Endometrial microvascular endothelial cells (primary cell): ENCODE measurements around the gene ARMC5. TPM values are rescaled to one million over a fixed set of nuclear protein-coding genes. Genes with fewer than 3 reads are reported as not detected.

Experiments used
- in situ Hi-C: cut with HindIII; loops from 2 replicates; pipeline ENCODE4 v1.10.0; 2017; ENCODE audit warnings: low sequenced_read_pairs, low pct_unique_long_range_greater_than_20kb; ENCODE audit errors: inconsistent ontology term
- total RNA-seq: library from RNA; depleted of rRNA; stranded (reverse); fragments of >200 nt; gene quantifications from one replicate; pipeline ENCODE4 v1.2.3, GENCODE V29; 2015; ENCODE audit errors: inconsistent ontology term

ARMC5 gene
- total RNA-seq, 1 donor from 2014 or later = 21.2 TPM

DNA sequence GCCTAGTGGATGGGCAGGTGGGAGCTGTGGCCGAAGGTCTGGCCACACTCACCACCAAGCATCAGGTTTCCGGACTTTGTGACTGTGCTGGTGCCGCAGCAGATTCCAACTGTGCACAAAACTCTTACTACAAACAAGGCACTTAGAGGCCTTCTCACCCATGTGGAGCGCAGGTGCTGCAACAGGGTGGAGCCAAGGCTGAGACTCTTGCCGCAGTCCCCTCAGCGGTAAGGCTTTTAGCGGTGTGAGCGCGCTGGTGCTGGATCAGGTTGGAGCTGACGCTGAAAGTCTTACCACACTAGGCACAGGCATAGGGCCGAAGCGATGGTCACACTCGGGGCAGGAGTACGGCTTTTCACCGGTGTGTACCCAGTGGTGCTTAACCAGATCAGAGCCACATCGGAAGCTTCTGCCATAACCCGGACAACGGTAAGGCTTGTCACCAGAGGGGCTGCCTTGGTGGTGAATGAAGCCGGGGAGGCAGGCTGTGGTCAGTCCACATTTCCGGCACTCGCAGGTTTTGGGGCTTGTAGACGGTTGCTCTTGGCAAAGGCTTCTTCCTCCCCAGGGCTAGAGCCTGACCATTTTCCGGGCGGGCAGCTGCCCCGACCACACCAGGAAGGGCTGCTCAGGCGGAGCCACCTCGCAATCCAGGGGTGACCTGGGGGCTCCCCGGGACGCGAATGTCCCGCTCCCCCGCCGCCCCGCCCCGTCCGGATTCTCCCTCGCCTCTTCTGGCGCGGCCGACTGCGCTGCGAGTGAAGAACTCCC is 1.0 kb upstream of the ARMC5 start:
- in situ Hi-C loops = no loop called here

GRCh38 chr16:31459687-31460581 is 633 bp downstream of the ARMC5 start:
- in situ Hi-C loops = no loop called here

GRCh38 chr16:31460582-31461002 is 1.3 kb downstream of the ARMC5 start:
- in situ Hi-C loops = no loop called here

DNA sequence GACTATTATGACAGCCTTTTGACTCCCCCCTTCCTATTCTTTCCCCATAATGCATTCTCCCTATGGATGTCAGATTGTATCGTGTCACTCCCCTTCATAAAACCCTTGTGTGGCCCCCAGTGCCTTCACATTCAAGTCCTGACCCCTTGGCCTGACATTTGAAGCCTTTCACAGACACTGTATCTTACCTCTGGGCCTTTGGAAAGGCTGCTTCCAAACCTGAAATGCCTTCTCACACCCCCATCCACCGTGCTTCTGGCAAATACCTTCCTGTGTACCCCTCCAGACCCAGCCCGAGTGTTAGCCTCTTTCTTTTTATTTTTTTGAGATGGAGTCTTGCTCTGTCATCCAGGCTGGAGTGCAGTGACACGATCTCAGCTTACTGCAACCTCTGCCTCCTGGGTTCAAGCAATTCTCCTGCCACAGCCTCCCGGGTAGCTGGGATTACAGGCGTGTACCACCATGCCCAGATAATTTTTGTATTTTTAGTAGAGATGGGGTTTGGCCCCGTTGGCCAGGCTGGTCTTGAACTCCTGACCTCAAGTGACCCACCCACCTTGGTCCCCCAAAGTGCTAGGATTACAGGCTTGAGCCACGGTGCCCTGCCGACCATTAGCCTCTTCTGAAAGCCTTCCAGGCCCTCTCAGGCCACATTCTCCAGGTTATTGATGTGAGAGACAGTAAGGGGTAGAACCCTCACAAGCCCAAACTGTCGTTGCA is 2.1 kb downstream of the ARMC5 start:
- in situ Hi-C loops = no loop called here

DNA sequence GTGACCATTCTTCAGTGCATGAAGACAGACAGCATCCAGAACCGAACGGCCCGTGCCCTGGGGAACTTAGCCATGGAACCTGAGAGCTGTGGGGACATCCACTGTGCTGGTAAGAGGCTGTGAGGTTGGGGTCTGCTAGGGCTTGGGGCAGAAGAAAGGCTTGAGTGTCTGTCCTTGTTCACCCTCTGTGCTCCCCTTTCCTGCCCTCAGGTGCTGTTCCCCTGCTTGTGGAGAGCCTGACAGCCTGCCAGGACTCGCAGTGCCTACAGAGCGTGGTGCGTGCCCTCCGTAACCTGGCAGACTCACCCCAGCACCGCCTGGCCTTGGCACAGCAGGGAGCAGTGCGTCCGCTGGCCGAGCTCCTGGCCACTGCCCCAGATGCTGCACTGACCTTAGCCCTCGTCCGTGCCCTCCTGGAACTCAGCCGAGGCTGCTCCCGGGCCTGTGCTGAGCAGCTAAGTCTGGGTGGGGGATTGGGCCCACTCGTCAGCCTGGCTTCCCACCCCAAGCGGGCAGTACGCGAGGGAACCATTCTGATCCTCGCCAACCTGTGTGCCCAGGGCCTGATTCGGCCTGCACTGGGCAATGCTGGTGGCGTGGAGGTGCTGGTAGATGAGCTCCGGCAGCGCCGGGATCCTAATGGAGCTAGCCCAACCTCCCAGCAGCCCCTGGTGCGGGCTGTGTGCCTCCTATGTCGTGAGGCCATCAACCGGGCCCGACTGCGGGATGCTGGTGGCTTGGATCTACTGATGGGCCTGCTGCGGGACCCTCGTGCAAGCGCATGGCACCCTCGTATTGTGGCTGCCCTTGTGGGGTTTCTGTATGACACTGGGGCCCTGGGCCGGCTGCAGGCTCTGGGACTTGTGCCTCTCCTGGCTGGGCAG is 2.9 kb downstream of the ARMC5 start:
- in situ Hi-C loops = no loop called here

DNA sequence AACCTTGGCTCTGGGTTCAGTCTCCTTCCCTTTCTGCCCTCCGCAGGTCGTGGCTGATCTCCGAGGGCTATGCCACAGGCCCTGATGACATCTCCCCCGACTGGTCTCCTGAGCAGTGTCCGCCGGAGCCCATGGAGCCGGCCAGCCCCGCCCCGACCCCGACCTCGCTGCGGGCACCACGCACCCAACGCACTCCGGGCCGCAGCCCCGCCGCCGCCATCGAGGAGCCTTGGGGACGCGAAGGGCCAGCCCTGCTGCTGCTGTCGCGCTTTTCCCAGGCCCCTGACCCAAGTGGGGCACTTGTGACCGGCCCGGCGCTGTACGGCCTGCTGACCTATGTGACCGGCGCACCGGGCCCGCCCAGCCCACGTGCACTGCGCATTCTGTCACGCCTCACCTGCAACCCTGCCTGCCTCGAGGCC is 5.1 kb downstream of the ARMC5 start:
- in situ Hi-C loops = no loop called here

GRCh38 chr16:31464781-31465260 is 5.5 kb downstream of the ARMC5 start:
- in situ Hi-C loops = no loop called here

GRCh38 chr16:31465788-31466370 is 6.6 kb downstream of the ARMC5 start:
- in situ Hi-C loops = no loop called here

- in situ Hi-C loops = no loop called here
Observed at GRCh38 chr16:31466381-31466841, 7.1 kb downstream of the ARMC5 start.

- in situ Hi-C loops = no loop called here
Observed at GRCh38 chr16:31467151-31467773, 8.0 kb downstream of the ARMC5 start.

DNA sequence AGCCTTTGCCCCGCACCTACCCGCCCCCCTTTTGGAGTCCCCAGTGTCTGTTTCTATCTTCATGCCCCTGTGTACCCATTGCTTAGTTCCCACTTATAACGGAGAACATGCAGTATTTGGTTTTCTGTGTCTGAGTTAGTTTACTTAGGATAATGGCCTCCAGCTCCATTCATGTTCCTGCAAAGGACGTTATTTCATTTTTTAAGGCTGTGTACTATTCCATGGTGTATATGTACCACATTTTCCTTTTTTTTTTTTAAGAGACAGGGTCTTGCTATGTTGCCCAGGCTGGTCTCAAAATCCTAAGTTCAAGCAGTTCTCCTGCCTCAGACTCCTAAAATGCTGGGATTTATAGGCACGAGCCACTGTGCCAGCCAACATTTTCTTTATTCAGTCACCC is 8.6 kb downstream of the ARMC5 start:
- in situ Hi-C loops = no loop called here

GRCh38 chr16:31470615-31471014 is 11.3 kb downstream of the ARMC5 start:
- in situ Hi-C loops = no loop called here

DNA sequence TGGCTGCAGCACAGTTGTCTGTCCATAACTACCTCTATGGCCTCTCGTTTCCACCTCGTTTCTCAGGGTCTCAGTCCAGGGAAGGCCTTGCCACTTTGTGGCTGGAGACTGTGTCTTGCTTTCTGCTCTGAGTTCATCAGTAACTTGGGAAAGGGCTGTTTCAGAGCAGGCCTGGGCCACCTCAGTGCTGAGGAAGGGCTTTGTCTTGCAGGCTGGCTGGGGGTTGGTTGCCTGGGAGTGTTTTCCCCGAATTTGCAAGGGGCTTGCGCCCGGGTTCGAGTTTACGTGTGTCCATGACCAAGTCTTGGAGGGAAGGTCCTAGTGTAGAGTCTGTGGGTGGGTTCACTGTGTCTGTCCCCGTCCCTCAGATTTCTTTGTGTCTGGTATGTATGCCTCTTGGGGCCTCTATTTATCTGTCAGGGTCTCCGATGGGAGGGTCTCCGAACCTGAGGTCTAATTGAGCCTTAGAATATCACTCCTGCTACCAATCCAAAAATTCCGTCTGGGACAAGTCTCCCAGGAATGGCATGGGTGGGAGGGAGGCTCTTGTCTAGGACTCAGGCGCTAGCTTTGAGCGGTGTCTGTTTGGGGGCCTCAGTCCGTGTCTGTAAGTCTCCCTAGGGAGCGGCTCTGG is 12.1 kb downstream of the ARMC5 start:
- in situ Hi-C loops = no loop called here

GRCh38 chr16:31471875-31472708 is 12.8 kb downstream of the ARMC5 start, which contains the start of gene TGFB1I1:
TSS of gene TGFB1I1 (plus strand) at chr16:31472152. CDS start at chr16:31472189, 37 bp downstream.
- in situ Hi-C loops = no loop called here

- in situ Hi-C loops = no loop called here
Observed at GRCh38 chr16:31472709-31473203, 13.5 kb downstream of the ARMC5 start.
